Astrocyte of the cerebellum (primary cell): ENCODE data around the gene GOLGA3.
"Not testable (repeated sequence)": the region's sequence is repeated elsewhere in the genome, so short reads cannot be mapped to it uniquely, and the experiment has no call there.

ENCODE experiments used
- DNase-seq: peaks from one replicate; pipeline ENCODE4 v3.0.0-alpha.2; 2011; ENCODE audit warnings: low read depth
- H3K4me3 ChIP-seq: 2 replicates; pipeline ENCODE4 v1.5.1; 2011; ENCODE audit warnings: mild to moderate bottlenecking, low read depth, low read length, moderate library complexity
- CTCF ChIP-seq: IDR thresholded peaks from 2 replicates; pipeline ENCODE4 v1.5.1; 2012; ENCODE audit warnings: low read length, low read depth, moderate library complexity, mild to moderate bottlenecking; ENCODE audit errors: missing control alignments
- in situ Hi-C: cut with HindIII; loops from 2 replicates; pipeline ENCODE4 v1.10.0; 2017; ENCODE audit warnings: low sequenced_read_pairs

The GOLGA3 gene

GRCh38 chr12:132754160-132754932 lies 74.3 kb downstream of the GOLGA3 start:
- no peak overlapping the region for H3K4me3 ChIP-seq
- in situ Hi-C loops: no loop called here
- no peak for DNase-seq
- no peak for TF ChIP-seq CTCF

- DNase-seq, H3K4me3 ChIP-seq, in situ Hi-C loops: not testable (repeated sequence)
Observed at GRCh38 chr12:132753670-132754069, 75.0 kb downstream of the GOLGA3 start.

- no peak for TF ChIP-seq CTCF
- H3K4me3 ChIP-seq: no peak overlapping the region
- DNase-seq: no peak
- in situ Hi-C loops: no loop called here
Observed at GRCh38 chr12:132748319-132748718, 80.3 kb downstream of the GOLGA3 start.

- in situ Hi-C loops: no loop called here
- DNase-seq: no peak
- no peak overlapping the region for H3K4me3 ChIP-seq
- TF ChIP-seq CTCF: no peak
Observed at GRCh38 chr12:132747896-132748295, 80.8 kb downstream of the GOLGA3 start.

- H3K4me3 ChIP-seq: no peak overlapping the region
- TF ChIP-seq CTCF: no peak
- in situ Hi-C loops: no loop called here
- no peak for DNase-seq
Observed at GRCh38 chr12:132747395-132747794, 81.3 kb downstream of the GOLGA3 start.

GRCh38 chr12:132746613-132747012 lies 82.1 kb downstream of the GOLGA3 start:
- no peak overlapping the region for H3K4me3 ChIP-seq
- in situ Hi-C loops: no loop called here
- no peak for TF ChIP-seq CTCF
- no peak for DNase-seq

- in situ Hi-C loops: no loop called here
- H3K4me3 ChIP-seq: no peak overlapping the region
- DNase-seq: no peak
- no peak for TF ChIP-seq CTCF
Observed at GRCh38 chr12:132743831-132744230, 84.8 kb downstream of the GOLGA3 start.
